ENCODE data around the gene RHOB. TPM values are rescaled to one million over a fixed set of nuclear protein-coding genes. Genes with fewer than 3 reads are reported as not detected.

Gene RHOB
- polyA plus RNA-seq, 3 donors, result 43.3 to 602 (median 66.3) TPM

DNA sequence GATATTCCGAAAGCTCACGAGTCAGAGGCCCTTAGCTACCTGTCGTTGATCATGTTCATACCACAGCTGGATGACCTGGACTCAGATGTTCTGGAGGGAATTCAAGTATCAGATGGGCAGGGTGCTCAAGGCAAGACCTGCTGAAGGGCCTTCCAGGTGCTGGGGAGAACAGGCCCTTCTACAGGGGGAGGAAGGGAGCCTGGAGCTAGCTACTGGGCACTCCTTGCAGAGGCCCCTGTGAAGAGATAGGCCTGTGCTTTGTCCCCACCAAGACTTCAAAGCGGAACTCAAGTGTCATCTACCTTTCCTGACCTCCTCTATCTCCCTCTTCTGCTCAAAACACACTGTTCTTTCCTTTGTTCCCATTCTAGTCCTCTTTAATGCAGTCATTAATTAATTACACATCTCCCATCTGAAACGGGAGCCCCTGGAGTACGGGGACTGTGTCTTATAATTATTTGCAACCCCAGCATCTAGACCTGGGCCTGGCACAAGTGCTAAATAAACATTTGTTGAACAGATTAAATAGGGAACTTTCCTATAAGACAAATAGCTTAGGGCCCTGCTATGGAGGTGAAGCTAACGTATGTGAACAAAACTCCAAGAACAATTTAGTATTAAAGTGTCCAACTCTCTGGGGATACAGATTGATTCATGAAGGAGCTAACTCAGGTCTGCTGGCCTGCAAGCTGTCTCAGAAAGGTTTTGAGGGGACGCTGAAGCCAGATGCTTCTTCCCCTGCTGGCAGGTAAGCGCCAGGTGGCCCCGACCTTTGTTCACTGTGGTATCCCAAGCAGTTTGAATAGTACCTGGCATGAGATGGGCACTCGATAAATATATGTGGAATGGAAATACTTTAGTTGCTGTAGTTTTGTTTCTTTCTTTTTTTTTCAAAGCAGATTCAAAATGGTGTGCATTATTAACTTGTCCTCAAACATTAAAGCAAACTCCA, 22.0 kb downstream of the RHOB start:
- H3K36me3 Mint-ChIP-seq, result no peaks in the 10 kb centered on the region
- Histone ChIP-seq H2AFZ (ENCODE audit: insufficient read depth, low read depth, low read length, poor library complexity, severe bottlenecking) (no peak overlapping the region), H3K4me2 (replicated peaks; ENCODE audit: extremely low read depth, low read length, poor library complexity, severe bottlenecking) (no peak overlapping the region), H3K4me1 (ENCODE audit: control insufficient read depth in 1 of 2, insufficient read depth in 2 of 2, low read length in 2 of 2) (no peaks in the 10 kb centered on the region), H3K27ac (ENCODE audit: low read depth in 1 of 2, low read length in 2 of 2) (no peak overlapping the region), H3K4me3 (replicated peaks in 1 of 3; ENCODE audit: low read depth in 2 of 3, low read length in 3 of 3) (no peak overlapping the region), H3K9ac (ENCODE audit: insufficient read depth, low read length, poor library complexity, severe bottlenecking) (no peak overlapping the region), H4K20me1 (ENCODE audit: insufficient read depth, low read length) (no peaks in the 10 kb centered on the region), H3K79me2 (ENCODE audit: insufficient read depth, low read length) (no peaks in the 10 kb centered on the region), H3K36me3 (replicated peaks in 1 of 2; ENCODE audit: control insufficient read depth in 1 of 2, insufficient read depth in 2 of 2, low read length in 2 of 2) (no peaks in the 10 kb centered on the region), H3K27me3 (ENCODE audit: control insufficient read depth in 2 of 2, insufficient read depth in 2 of 2, low read length in 2 of 2) (no peaks in the 10 kb centered on the region), H3K9me3 (replicated peaks in 1 of 2; ENCODE audit: control insufficient read depth in 1 of 2, insufficient read depth in 1 of 2, low read length in 2 of 2) (no peaks in the 10 kb centered on the region)
- H3K4me3 Mint-ChIP-seq, result no peak overlapping the region
- H3K27ac Mint-ChIP-seq, result peak overlapping the region in 1 of 7 donors; percentile 69
- H3K27me3 Mint-ChIP-seq (ENCODE audit: low read depth in 3 of 3), result peaks cover 4 to 9% (median 4%) of the 10 kb centered on the region in 3 donors
- peaks cover 0 to 3% (median 0%) of the 10 kb centered on the region in 7 donors for H3K9me3 Mint-ChIP-seq
- intact Hi-C loops (cut with micrococcal nuclease), result no loop called here
- H3K4me1 Mint-ChIP-seq, result no peaks in the 10 kb centered on the region
- no peak for DNase-seq
- TF ChIP-seq, protein P1, sequence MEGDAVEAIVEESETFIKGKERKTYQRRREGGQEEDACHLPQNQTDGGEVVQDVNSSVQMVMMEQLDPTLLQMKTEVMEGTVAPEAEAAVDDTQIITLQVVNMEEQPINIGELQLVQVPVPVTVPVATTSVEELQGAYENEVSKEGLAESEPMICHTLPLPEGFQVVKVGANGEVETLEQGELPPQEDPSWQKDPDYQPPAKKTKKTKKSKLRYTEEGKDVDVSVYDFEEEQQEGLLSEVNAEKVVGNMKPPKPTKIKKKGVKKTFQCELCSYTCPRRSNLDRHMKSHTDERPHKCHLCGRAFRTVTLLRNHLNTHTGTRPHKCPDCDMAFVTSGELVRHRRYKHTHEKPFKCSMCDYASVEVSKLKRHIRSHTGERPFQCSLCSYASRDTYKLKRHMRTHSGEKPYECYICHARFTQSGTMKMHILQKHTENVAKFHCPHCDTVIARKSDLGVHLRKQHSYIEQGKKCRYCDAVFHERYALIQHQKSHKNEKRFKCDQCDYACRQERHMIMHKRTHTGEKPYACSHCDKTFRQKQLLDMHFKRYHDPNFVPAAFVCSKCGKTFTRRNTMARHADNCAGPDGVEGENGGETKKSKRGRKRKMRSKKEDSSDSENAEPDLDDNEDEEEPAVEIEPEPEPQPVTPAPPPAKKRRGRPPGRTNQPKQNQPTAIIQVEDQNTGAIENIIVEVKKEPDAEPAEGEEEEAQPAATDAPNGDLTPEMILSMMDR (IDR thresholded peaks at IDR 0.05), result no peak
- WGBS (ENCODE audit: insufficient coverage), result 97% methylated on average over 3 of the region's 11 CpGs

DNA sequence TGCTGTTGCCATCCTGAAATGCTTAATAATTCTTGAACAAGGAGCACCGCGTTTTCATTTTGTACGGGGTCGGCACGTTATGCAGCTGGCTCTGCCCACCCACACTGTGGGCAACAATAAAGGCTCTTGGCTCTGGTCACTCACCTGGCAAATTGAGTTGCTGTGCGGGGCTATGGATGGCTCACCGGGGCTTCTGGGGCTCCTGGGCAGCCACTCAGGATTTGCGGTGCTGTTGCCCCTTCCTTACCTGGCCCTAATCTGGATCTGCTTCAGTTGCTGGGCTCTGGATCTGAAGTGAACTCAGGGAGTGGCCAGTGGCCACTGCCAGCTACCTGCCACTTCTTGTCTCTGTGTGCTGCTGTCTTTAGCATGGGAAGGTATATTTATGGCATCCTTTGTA, 22.7 kb downstream of the RHOB start:
- intact Hi-C loops (cut with micrococcal nuclease), result no loop called here
- peaks cover 2% of the 10 kb centered on the region for H3K4me1 Mint-ChIP-seq

More for the DNA sequence above, 22.7 kb downstream of the RHOB start:
- peaks cover 4 to 9% (median 4%) of the 10 kb centered on the region in 3 donors for H3K27me3 Mint-ChIP-seq (ENCODE audit: low read depth in 3 of 3)
- H3K36me3 Mint-ChIP-seq, result no peaks in the 10 kb centered on the region
- peaks cover 0 to 3% (median 0%) of the 10 kb centered on the region in 7 donors for H3K9me3 Mint-ChIP-seq
- peak overlapping the region in 1 of 7 donors; percentile 67 for H3K27ac Mint-ChIP-seq
- Histone ChIP-seq H3K4me2 (replicated peaks; ENCODE audit: extremely low read depth, low read length, poor library complexity, severe bottlenecking) (no peak overlapping the region), H2AFZ (ENCODE audit: insufficient read depth, low read depth, low read length, poor library complexity, severe bottlenecking) (no peak overlapping the region), H3K9me3 (replicated peaks in 1 of 2; ENCODE audit: control insufficient read depth in 1 of 2, insufficient read depth in 1 of 2, low read length in 2 of 2) (no peaks in the 10 kb centered on the region), H3K27me3 (ENCODE audit: control insufficient read depth in 2 of 2, insufficient read depth in 2 of 2, low read length in 2 of 2) (no peaks in the 10 kb centered on the region), H4K20me1 (ENCODE audit: insufficient read depth, low read length) (no peaks in the 10 kb centered on the region), H3K4me3 (replicated peaks in 1 of 3; ENCODE audit: low read depth in 2 of 3, low read length in 3 of 3) (no peak overlapping the region), H3K79me2 (ENCODE audit: insufficient read depth, low read length) (no peaks in the 10 kb centered on the region), H3K9ac (ENCODE audit: insufficient read depth, low read length, poor library complexity, severe bottlenecking) (no peak overlapping the region), H3K27ac (ENCODE audit: low read depth in 1 of 2, low read length in 2 of 2) (no peak overlapping the region), H3K4me1 (ENCODE audit: control insufficient read depth in 1 of 2, insufficient read depth in 2 of 2, low read length in 2 of 2) (no peaks in the 10 kb centered on the region), H3K36me3 (replicated peaks in 1 of 2; ENCODE audit: control insufficient read depth in 1 of 2, insufficient read depth in 2 of 2, low read length in 2 of 2) (no peaks in the 10 kb centered on the region)
- 94% methylated on average over 8 of the region's 8 CpGs for WGBS (ENCODE audit: insufficient coverage)
- no peak for DNase-seq
- H3K4me3 Mint-ChIP-seq, result no peak overlapping the region
- TF ChIP-seq, protein P1 (IDR thresholded peaks at IDR 0.05), result no peak
